Left ventricle myocardium superior (tissue), 1 donor: ENCODE results near the gene MED27. TPM values are rescaled to one million over a fixed set of nuclear protein-coding genes. Genes with fewer than 3 reads are reported as not detected.

Experiments used
- ATAC-seq: fragments of 200-7000 bp; cut with Tn5 transposase; one replicate; pipeline ENCODE4 v1.9.1; 2020; ENCODE audit warnings: mild to moderate bottlenecking, moderate library complexity
- DNase-seq: peaks from one replicate; pipeline ENCODE4 v3.0.0-alpha.2; 2020
- intact Hi-C: fragments of 100-400 bp; cut with micrococcal nuclease; formaldehyde crosslinking; loops from one replicate; pipeline ENCODE4 v1.11.0; 2022
- total RNA-seq: library from RNA; stranded (reverse); fragmentation: NEBNext Ultra II Directional; extraction: Animal tissue kit (Norgen Biotek cat#: 25700); gene quantifications from one replicate; pipeline ENCODE4 v1.2.1, GENCODE V29; 2021
- donor health status: DM: no; HTN: yes; CAD: no; lungs with severe emphysema.

MED27 gene
- total RNA-seq, 1 donor from 2014 or later: 13.5 TPM

GRCh38 chr9:131982102-131982501, 97.6 kb downstream of the MED27 start:
- DNase-seq (no peak), ATAC-seq (no peak)
- intact Hi-C loops: no loop called here

- intact Hi-C loops: no loop called here
- DNase-seq (no peak), ATAC-seq (peak; percentile 48)
Observed at GRCh38 chr9:131981116-131981776, 98.4 kb downstream of the MED27 start.

GRCh38 chr9:131980267-131981016, 99.2 kb downstream of the MED27 start:
- intact Hi-C loops: no loop called here
- no peak for ATAC-seq

GRCh38 chr9:131977109-131977838, 102.4 kb downstream of the MED27 start:
- intact Hi-C loops: no loop called here
- peak; percentile 25 for ATAC-seq

More at GRCh38 chr9:131980267-131981016, 99.2 kb downstream of the MED27 start:
- no peak for DNase-seq

GRCh38 chr9:131976157-131977108, 103.2 kb downstream of the MED27 start:
- intact Hi-C loops: no loop called here
- ATAC-seq (no peak), DNase-seq (no peak)

More at GRCh38 chr9:131977109-131977838, 102.4 kb downstream of the MED27 start:
- DNase-seq: no peak

GRCh38 chr9:131972889-131973288, 106.8 kb downstream of the MED27 start:
- intact Hi-C loops: no loop called here
- no peak for ATAC-seq
- no peak for DNase-seq

GRCh38 chr9:131971482-131972074, 108.1 kb downstream of the MED27 start:
- intact Hi-C loops: no loop called here
- DNase-seq (no peak), ATAC-seq (no peak)

GRCh38 chr9:131969469-131969989, 110.1 kb downstream of the MED27 start:
- DNase-seq: no peak
- intact Hi-C loops: no loop called here
- no peak for ATAC-seq

- ATAC-seq (no peak), DNase-seq (no peak)
- intact Hi-C loops: no loop called here
Observed at GRCh38 chr9:131968632-131969031, 111.0 kb downstream of the MED27 start.

GRCh38 chr9:131965841-131966240, 113.8 kb downstream of the MED27 start:
- no peak for DNase-seq
- intact Hi-C loops: no loop called here
- no peak for ATAC-seq

GRCh38 chr9:131965103-131965502, 114.6 kb downstream of the MED27 start:
- ATAC-seq (no peak), DNase-seq (no peak)
- intact Hi-C loops: no loop called here

GRCh38 chr9:131963072-131964030, 116.3 kb downstream of the MED27 start:
- ATAC-seq: no peak
- DNase-seq: no peak
- intact Hi-C loops: no loop called here

GRCh38 chr9:131961496-131961880, 118.2 kb downstream of the MED27 start:
- intact Hi-C loops: no loop called here
- ATAC-seq: no peak
- DNase-seq: no peak

GRCh38 chr9:131960851-131961495, 118.7 kb downstream of the MED27 start:
- intact Hi-C loops: no loop called here
- DNase-seq (no peak), ATAC-seq (peak; percentile 33)

GRCh38 chr9:131960311-131960710, 119.4 kb downstream of the MED27 start:
- DNase-seq: no peak
- ATAC-seq: no peak
- intact Hi-C loops: no loop called here

- peak; percentile 70 for ATAC-seq
- no peak for DNase-seq
- intact Hi-C loops: no loop called here
Observed at GRCh38 chr9:131959887-131960286, 119.8 kb downstream of the MED27 start.

GRCh38 chr9:131959056-131959455, 120.6 kb downstream of the MED27 start:
- intact Hi-C loops: no loop called here
- ATAC-seq: peak; percentile 52
- no peak for DNase-seq
